ENCODE data around the gene TAGLN2.

The TAGLN2 gene

DNA sequence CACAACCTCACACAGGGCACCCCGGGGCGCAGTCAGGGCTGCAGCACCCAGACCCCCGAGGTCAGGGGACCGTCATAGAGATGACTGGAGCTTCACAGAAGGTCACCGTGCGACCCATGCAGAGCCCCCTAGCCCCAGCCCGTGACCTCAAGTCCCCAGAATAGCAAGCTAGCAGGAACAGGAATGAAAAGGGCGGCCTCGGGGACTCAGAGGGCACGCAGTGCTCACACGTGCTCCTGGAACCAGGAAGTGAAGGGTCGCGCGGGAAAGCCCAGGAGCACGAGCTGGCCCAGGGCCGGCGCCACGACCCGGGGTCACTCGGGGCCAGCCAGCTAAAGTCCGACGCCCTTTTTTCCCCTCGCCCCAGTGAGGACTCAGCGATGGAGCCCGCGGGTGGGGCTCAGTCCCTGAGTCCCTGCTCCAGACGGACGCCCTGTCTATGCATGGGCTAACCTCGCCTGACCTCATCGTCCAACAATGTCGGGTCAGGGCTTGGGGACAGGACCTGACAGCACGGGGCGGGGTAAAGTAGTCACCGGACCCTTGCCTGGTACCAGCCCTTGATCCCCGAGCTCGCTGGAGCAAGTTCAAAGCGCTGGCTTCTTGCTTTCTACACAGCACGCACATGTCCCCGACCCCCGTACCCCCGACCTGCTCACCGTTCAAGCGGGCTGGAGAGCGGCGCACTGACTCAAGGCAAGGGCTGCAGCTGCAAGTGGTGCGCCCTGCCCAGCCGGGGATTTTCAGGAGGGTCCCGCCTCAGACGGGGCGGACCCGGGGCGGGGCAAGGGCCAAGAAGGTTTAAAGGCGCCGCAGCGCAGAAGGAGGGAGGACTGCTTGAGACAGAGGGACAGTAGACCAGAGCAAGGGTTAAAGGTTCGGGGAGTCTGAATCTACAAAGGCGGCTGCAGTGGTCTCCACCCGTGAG lies at the start of gene TAGLN2:
TAGLN2 (minus strand) TSS at position 717 of the 928 bp plus-strand sequence. CDS start 4,998 bp downstream, outside the sequence.
- peak; percentile 95 for DNase-seq

- no peak for DNase-seq
Measured at GRCh38 chr1:159974350-159974965, 49.2 kb upstream of the TAGLN2 start.

DNA sequence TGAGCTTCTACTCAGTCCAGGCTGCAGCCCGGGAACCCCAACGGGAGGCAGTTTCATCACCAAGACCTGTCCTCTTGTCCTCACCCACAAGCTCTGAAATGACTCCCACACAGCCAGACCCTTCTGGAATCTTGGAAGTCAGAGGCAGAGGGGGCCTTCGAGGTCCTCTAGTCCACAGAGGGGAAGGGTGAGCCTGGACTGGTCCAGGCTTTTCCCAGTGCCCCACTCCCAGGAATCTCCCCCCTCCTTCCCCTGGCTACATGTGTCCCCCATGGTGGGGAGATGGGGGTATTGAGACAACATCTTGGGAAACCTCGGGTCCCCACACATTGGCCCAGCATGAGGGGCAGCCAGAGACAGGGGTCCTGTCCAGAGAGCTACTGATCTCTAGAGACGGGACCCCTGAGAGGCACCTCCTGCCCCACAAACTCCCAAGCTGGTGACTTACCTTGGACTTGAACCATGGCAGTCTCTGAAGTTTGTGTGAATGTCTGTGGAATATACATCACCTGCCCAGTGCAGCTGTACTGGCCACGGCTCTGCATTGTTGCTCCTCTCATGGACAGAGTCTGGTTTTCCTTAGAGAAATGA lies 48.1 kb upstream of the TAGLN2 start:
- DNase-seq, result no peak

DNA sequence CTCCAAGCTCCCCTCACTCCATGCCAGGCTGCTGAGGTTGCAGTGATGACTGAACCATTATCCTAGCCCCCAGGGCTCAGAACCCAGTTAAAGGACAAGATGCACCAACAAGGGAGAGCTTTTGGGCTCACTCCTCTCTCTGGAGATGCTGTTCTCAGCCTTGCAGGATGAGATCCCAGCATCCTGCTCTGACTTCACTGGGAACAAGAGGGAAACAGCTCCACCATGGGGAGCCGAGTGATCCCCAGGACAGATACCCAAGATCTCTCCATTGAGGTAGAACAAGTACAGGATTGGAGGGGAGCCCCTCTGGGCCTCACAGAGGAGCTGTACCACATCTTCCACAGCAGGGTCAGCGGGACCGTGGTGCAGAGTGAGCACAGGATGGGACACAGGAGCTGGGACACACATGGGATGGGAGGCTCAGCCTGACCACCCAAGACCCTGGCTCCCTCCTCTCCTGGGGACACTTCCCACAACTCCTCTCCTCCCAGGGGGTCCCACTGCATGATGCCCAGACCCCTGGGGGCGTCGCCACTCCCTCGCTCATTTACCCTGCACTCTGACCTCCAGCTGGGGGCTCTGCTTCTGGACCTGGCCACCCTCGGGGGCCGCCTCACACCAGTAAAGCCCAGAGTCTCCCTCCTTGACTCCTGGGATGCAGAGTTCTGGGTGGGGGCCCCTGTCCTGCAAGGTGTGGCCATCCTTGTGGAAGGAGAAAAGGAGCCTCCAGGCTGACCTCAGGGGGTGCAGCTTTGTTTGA lies 47.3 kb upstream of the TAGLN2 start:
- no peak for DNase-seq

DNA sequence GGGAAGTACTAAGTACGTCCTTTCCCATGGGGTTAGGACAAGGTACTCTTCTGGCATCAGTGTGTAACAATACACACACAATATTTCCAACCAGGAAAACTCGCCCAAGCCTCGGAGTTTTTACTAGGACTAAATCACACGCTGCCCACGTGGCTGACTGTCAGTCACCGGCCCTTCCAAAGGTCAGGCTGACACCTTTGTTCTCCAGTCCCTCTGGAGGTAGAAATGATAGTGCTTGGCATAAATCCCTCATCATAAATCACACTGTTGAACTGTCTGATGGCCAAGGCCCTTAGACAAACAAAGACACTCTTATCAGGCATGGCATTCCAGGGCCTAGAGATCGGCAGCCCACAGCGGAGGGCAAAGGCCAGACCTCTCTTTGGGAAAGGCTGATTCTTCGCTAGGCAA lies 45.6 kb upstream of the TAGLN2 start:
- DNase-seq, result no peak

DNA sequence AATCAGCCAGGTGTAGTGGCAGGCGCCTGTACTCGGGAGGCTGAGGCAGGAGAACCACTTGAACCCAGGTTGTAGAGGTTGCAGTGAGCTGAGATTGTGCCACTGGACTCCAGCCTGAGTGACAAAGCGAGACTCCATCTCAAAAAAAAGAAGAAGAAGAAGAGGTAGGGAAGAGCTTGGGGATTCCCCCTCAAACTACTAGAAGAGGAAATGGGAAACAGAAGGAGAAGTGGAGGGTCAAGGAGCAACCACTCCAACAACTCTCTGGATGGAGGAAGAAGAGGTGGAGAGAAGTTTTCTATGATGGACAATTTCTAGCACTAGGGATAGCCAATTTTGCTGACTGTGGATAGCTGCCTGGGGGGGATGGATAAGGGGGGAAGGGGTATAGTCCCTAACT lies 43.6 kb upstream of the TAGLN2 start:
- DNase-seq, result no peak

GRCh38 chr1:159965263-159965662 lies 40.0 kb upstream of the TAGLN2 start:
- no peak for DNase-seq

DNA sequence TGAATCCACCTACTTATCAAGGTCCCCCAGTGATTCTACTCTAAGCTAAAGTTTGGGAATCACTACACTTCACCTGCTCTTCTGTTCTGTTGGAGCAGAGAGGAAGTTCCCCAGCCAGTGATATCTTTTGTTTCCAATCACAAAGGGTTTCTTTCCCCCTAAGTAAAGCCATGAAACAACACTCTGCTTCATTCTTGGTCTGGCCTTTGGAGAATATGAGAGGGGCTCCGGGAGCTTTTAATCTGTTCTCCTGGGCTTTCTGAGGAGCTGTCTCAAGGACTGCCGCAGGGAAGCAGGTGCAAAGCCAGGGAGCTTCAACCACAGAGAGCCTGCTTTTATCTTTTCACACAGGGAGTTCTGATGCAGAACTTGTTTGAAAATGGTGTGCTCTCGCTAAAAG lies 38.8 kb upstream of the TAGLN2 start:
- DNase-seq, result no peak

DNA sequence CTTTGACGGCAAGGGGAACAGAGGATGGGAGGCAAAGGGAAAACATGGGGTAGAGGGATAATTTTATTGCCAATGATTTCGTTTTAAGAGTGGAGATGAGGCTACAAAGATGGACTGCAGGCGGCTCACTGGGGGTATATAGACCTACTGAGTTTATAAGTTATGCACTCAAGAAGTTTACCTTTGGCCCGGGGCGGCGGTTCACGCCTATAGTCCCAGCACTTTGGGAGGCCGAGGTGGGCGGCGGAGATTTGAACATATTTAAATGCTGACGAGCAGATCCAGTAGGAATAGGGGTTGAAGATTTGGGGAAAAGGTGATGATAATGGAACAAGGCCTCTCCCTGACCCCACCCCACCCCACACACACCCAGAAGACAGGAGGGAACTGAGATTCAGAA lies 36.9 kb upstream of the TAGLN2 start:
- no peak for DNase-seq

DNA sequence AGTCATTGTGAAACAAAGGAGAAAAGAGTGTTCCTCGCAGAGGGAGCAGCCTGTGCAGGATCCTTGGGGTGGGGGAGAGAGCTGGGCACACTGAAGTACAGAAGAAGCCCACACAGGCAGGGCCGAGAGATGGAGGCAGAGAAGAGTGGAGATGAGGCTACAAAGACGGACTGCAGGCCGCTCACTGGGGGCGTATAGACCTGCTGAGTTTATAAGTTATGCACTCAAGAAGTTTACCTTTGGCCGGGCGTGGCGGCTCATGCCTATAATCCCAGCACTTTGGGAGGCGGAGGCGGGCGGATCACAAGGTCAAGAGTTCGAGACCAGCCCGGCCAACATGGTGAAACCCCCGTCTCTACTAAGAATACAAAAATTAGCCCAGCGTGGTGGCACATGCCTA lies 36.3 kb upstream of the TAGLN2 start:
- no peak for DNase-seq

DNA sequence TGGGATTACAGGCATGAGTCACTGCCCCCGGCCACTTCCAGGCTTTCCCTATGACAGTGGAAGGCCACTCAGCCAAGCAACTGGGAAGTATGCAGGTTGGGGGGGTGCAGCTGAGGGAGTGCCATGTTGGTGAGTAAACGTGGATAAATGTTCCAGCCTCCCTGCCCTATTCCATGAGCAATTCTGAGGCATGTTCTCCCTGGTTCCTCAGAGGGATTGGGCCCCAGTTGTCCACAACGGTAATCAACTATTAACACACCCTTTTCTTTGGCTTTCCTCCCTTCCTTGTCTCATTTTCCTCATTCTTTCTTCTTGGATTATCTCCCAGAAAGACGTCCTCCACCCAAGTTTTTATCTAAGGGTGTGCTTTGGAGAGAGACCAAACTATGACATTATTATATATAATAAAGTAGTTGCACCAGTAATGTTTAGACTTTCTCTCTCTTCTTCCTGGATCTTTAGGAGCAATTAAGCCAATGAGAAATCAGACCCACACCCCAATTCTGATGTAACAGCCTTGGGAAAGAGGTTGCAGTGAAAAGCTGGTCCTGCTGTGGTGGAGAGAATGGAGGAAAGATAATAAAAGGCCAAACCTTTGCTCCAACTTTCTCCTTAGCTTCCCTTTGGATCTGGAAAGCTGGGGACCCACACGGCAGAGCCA lies 35.5 kb upstream of the TAGLN2 start:
- DNase-seq, result peak; percentile 54

DNA sequence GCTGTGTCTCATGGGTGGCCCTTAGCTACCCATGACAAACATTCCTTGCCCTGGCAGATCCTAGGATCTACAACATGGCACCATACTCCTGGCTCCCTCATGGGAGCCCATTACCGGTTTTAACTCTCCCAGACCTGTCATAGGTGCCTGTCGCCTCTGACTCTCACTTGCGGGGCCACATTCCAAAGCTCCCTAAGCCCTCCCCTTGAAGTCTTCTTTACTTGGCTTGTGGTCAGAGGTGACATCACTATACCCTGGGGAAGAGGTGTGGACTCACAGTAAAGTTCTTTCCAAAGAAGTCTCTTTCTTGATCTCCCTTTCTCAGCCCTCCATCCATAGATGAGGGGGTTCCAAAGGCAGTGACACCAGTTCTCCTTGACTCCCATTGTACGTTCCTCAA lies 34.1 kb upstream of the TAGLN2 start:
- no peak for DNase-seq

- no peak for DNase-seq
Measured at GRCh38 chr1:159958719-159959380, 33.5 kb upstream of the TAGLN2 start.

DNA sequence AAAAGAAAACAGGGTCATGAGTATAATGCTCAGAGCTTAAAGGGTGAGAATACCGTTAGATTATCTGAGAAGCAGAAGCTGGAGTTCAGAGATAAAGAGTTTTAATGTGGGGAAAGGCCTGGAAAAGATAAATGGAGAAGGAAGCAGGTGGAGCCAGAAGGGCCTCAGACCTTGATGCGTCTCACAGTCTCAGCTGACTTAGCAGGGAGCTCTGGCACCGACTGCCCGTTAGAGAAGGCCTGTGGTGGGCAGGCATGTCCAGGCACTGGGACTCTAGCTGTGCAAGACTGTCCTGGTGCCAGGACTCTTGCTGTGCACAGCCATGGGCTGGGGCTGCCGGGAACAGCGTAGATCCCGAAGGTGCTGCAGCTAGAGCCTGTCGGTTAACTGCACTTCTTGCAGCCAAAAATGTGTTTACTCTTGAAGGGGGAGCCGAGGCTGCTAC lies 32.5 kb upstream of the TAGLN2 start:
- DNase-seq, result no peak

- no peak for DNase-seq
Measured at GRCh38 chr1:159955456-159955855, 30.1 kb upstream of the TAGLN2 start.

GRCh38 chr1:159953536-159954515 lies 28.5 kb upstream of the TAGLN2 start, which contains the start of gene SLAMF9:
SLAMF9 (minus strand) TSS chr1:159954237; CDS start chr1:159954137, 100 bp downstream.
- DNase-seq, result no peak

DNA sequence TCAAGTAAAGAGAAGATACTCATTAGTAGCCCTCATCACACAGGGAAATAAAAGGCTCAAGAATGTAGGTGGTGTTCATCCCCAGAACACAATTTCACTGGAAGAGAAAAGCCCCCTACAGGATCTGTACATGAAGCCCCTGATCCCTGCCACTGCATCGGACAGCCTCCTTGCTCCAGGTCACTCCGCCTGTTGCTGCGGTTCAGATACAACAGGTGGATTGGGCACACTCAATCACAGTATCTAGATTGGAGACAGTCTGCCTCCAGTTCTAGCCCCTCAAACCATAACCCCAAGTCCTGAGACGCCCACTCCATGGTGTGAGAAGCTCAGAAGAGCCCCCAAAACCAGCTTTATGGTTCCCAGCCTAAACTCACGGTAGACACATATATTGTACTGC lies 27.6 kb upstream of the TAGLN2 start:
- no peak for DNase-seq

- no peak for DNase-seq
Measured at GRCh38 chr1:159951551-159951950, 26.2 kb upstream of the TAGLN2 start.

DNA sequence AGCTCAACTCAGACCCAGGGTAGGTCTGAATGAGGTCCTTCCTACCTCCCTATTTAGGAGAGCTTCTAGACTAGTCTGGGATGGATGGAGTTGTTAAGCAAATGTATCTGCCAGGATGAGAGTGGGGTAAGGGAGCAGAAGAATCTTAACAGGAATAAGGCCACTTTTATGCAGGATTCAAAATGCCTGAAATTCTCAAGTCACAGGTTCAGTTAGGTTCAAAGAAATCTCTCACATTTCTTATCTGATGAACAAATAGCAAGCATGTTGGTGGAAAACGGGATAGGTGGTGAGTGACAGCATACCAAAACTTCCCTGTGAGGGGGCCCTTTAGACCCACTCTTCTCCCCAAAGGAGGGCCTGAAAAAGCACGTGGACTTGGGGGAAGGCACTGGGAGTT lies 25.7 kb upstream of the TAGLN2 start:
- no peak for DNase-seq

DNA sequence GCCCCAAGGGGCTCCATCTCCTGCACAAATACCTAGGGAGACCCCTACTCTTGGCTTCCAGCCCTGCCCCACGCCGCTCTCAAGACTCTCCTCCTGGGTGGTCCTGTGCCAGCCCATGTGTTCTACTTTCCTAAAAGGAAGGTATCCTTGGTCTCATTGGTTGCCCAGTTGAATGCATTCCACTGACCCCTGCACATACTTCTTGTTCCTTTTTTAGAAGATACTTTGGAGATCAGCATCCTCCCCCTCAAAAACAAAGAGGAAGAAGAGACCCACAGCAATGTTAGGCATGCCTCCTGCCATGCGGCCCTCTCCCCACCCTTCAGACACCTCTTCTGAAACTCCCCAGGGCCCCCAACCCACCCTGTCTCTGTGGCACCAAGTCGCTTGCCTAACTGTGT lies 24.7 kb upstream of the TAGLN2 start:
- DNase-seq, result no peak

DNA sequence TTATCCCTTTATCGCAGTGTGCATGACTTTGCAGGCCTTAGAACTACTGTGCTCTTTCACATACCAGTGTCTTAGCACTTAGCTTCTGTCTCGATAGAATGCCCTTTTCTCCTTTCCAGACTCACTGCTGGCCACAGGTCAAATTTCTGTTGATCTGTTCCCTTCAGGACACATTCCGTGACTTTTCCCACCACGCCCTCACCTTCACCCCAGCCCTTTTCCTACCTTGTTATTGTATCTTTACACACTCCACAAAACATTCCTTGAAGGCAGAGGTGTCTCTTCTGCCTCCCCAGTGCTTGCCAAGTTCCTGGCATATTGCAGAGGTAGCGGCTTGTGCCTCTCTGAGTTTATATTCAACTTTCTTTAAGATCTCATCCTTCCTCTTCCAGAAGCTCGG lies 23.8 kb upstream of the TAGLN2 start:
- DNase-seq, result no peak
